GM18511 (cell line): ENCODE data around the gene MROH8.
"Not testable (repeated sequence)": the region's sequence is repeated elsewhere in the genome, so short reads cannot be mapped to it uniquely, and the experiment has no call there.

Experiments used
- ATAC-seq: cut with Tn5 transposase; IDR thresholded peaks from one replicate; pipeline ENCODE4 v1.9.1; 2021; ENCODE audit warnings: mild to moderate bottlenecking, moderate library complexity; ENCODE audit not compliant: unreplicated experiment

Gene MROH8

GRCh38 chr20:37095599-37096414 lies 83.5 kb downstream of the MROH8 start, which contains the start of gene RBL1:
Gene RBL1, minus strand, starts transcription at chr20:37095997. Its CDS starts 69 bp downstream, at chr20:37095928.
- peak; percentile 82 for ATAC-seq

GRCh38 chr20:37095108-37095598 lies 84.2 kb downstream of the MROH8 start:
- peak; percentile 34 for ATAC-seq

- no peak for ATAC-seq
Observed at GRCh38 chr20:37090407-37090806, 88.9 kb downstream of the MROH8 start.

- ATAC-seq = no peak
Observed at GRCh38 chr20:37081717-37082289, 97.5 kb downstream of the MROH8 start.

- no peak for ATAC-seq
Observed at GRCh38 chr20:37077009-37077408, 102.3 kb downstream of the MROH8 start.

GRCh38 chr20:37075932-37076685 lies 103.2 kb downstream of the MROH8 start:
- ATAC-seq = no peak

GRCh38 chr20:37072293-37073196 lies 106.8 kb downstream of the MROH8 start:
- no peak for ATAC-seq

GRCh38 chr20:37071481-37071911 lies 107.9 kb downstream of the MROH8 start:
- no peak for ATAC-seq

GRCh38 chr20:37069563-37069962 lies 109.8 kb downstream of the MROH8 start:
- not testable (repeated sequence) for ATAC-seq

- no peak for ATAC-seq
Observed at GRCh38 chr20:37066168-37066567, 113.2 kb downstream of the MROH8 start.

- ATAC-seq = no peak
Observed at GRCh38 chr20:37055276-37055675, 124.1 kb downstream of the MROH8 start.

- ATAC-seq = no peak
Observed at GRCh38 chr20:37053230-37053950, 126.0 kb downstream of the MROH8 start.
